CD14-positive monocyte (primary cell): ENCODE data around the gene STARD8. TPM values are rescaled to one million over a fixed set of nuclear protein-coding genes. Genes with fewer than 3 reads are reported as not detected.

ENCODE experiments used
- DNase-seq, 3 donors: peaks; one replicate each; pipeline ENCODE4 v3.0.0-alpha.2; 2011 to 2022
- H2AFZ ChIP-seq: 2 replicates; pipeline ENCODE4 v1.6.0; 2012; ENCODE audit warnings: mild to moderate bottlenecking, low read depth, low read length, inconsistent platforms; ENCODE audit not compliant: insufficient read depth, poor library complexity, severe bottlenecking
- H3K27ac ChIP-seq, 2 donors: 1 replicate in 1 of 2; 2 replicates in 1 of 2; pipeline ENCODE4 v1.5.1; 2012 to 2013; ENCODE audit warnings: low read length in 2 of 2, control low read depth in 1 of 2, inconsistent platforms in 1 of 2, low read depth in 1 of 2, mild to moderate bottlenecking in 1 of 2
- H3K27me3 ChIP-seq, 2 donors: one replicate each; pipeline versions ENCODE4 v1.6.0 to v1.6.1; 2011 to 2013; ENCODE audit warnings: low read length in 2 of 2; ENCODE audit not compliant: control insufficient read depth in 2 of 2, insufficient read depth in 2 of 2
- H3K36me3 ChIP-seq, 2 donors: replicated peaks in 1 of 2; 1 replicate in 1 of 2; 2 replicates in 1 of 2; pipeline versions ENCODE4 v1.5.1 to v1.6.1; 2012 to 2013; ENCODE audit warnings: low read length in 2 of 2, control low read depth in 1 of 2, inconsistent platforms in 1 of 2, mild to moderate bottlenecking in 1 of 2; ENCODE audit not compliant: insufficient read depth in 2 of 2, control insufficient read depth in 1 of 2
- H3K4me1 ChIP-seq, 2 donors: 1 replicate in 1 of 2; 2 replicates in 1 of 2; pipeline versions ENCODE4 v1.5.1 to v1.6.1; 2012 to 2013; ENCODE audit warnings: low read length in 2 of 2, control low read depth in 1 of 2, inconsistent platforms in 1 of 2, mild to moderate bottlenecking in 1 of 2, moderate library complexity in 1 of 2; ENCODE audit not compliant: insufficient read depth in 2 of 2, control insufficient read depth in 1 of 2
- H3K4me2 ChIP-seq: replicated peaks from 2 replicates; pipeline ENCODE3; 2012; ENCODE audit warnings: low read length, moderate library complexity, mild to moderate bottlenecking; ENCODE audit not compliant: poor library complexity, severe bottlenecking; ENCODE audit errors: extremely low read depth
- H3K4me3 ChIP-seq, 3 experiments: fragments of 200-600 bp in 1 of 3; sonication (generic) in 1 of 3; replicated peaks in 1 of 3; 1 replicate in 2 of 3; 2 replicates in 1 of 3; pipeline ENCODE4 v1.5.1; 2011 to 2013; ENCODE audit warnings: low read length in 3 of 3, mild to moderate bottlenecking in 3 of 3, control low read depth in 2 of 3, low read depth in 2 of 3, inconsistent platforms in 1 of 3, moderate library complexity in 1 of 3
- H3K79me2 ChIP-seq: 2 replicates; pipeline ENCODE4 v1.6.0; 2012; ENCODE audit warnings: mild to moderate bottlenecking, control low read depth, inconsistent platforms, low read length, moderate library complexity; ENCODE audit not compliant: insufficient read depth
- H3K9ac ChIP-seq: 2 replicates; pipeline ENCODE4 v1.6.0; 2017; ENCODE audit warnings: low read length, mild to moderate bottlenecking; ENCODE audit not compliant: insufficient read depth, poor library complexity, severe bottlenecking
- H3K9me3 ChIP-seq, 2 donors: replicated peaks in 1 of 2; 1 replicate in 1 of 2; 2 replicates in 1 of 2; pipeline versions ENCODE4 v1.5.1 to v1.6.1; 2012 to 2013; ENCODE audit warnings: low read length in 2 of 2, control low read depth in 1 of 2; ENCODE audit not compliant: control insufficient read depth in 1 of 2, insufficient read depth in 1 of 2
- H4K20me1 ChIP-seq: 2 replicates; pipeline ENCODE4 v1.6.0; 2012; ENCODE audit warnings: mild to moderate bottlenecking, low read length, control low read depth, moderate library complexity; ENCODE audit not compliant: insufficient read depth
- H3K27ac Mint-ChIP-seq, 7 donors: one replicate each; pipeline ENCODE4 v1.8.0; 2020; ENCODE audit warnings: mild to moderate bottlenecking in 7 of 7, mixed read lengths in 7 of 7, moderate library complexity in 6 of 7, inconsistent platforms in 2 of 7
- H3K27me3 Mint-ChIP-seq, 3 donors: one replicate each; pipeline ENCODE4 v1.8.0; 2021 to 2022; ENCODE audit warnings: low read depth in 3 of 3, mild to moderate bottlenecking in 3 of 3, mixed read lengths in 3 of 3, moderate library complexity in 3 of 3, inconsistent platforms in 1 of 3
- H3K36me3 Mint-ChIP-seq, 2 donors: one replicate each; pipeline ENCODE4 v1.8.0; 2020; ENCODE audit warnings: mixed read lengths in 2 of 2, inconsistent platforms in 1 of 2, mild to moderate bottlenecking in 1 of 2
- H3K4me1 Mint-ChIP-seq: one replicate; pipeline ENCODE4 v1.8.0; 2020; ENCODE audit warnings: mild to moderate bottlenecking, mixed read lengths
- H3K4me3 Mint-ChIP-seq, 2 donors: one replicate each; pipeline ENCODE4 v1.8.0; 2020; ENCODE audit warnings: mild to moderate bottlenecking in 2 of 2, mixed read lengths in 2 of 2, moderate library complexity in 1 of 2
- H3K9me3 Mint-ChIP-seq, 7 donors: one replicate each; pipeline ENCODE4 v1.8.0; 2020 to 2022; ENCODE audit warnings: mixed read lengths in 7 of 7, mild to moderate bottlenecking in 6 of 7, moderate library complexity in 6 of 7, inconsistent platforms in 2 of 7
- WGBS: methylation state at CpG from one replicate; pipeline ENCODE4 v1.1.5; 2013; ENCODE audit warnings: missing lambda C conversion rate; ENCODE audit not compliant: insufficient coverage; 5-methylcytosine and 5-hydroxymethylcytosine counted together
- intact Hi-C, 2 donors: fragments of 100-400 bp; cut with micrococcal nuclease; formaldehyde crosslinking; loops; one replicate each; pipeline versions ENCODE4 v1.15.0 to v1.15.1; 2023
- polyA plus RNA-seq, 3 donors: library from polyadenylated mRNA; depleted of rRNA in 1 of 3; unstranded in 2 of 3; stranded (reverse) in 1 of 3; fragments of 300-500 nt in 2 of 3; fragments of >200 nt in 1 of 3; fragmentation: Illumina TruSeq in 2 of 3; gene quantifications; 1 replicate in 2 of 3; 2 replicates in 1 of 3; pipeline ENCODE4 v1.2.3, GENCODE V29; 2012 to 2021
- TF ChIP-seq, protein P1 (sequence below): fragments of 200-600 bp; IDR thresholded peaks from one replicate; pipeline ENCODE4 v1.8.0; 2022; ENCODE audit warnings: antibody characterized with exemption, mild to moderate bottlenecking

STARD8 gene
- polyA plus RNA-seq, 3 donors, result 1.2 to 4.1 (median 1.7) TPM

DNA sequence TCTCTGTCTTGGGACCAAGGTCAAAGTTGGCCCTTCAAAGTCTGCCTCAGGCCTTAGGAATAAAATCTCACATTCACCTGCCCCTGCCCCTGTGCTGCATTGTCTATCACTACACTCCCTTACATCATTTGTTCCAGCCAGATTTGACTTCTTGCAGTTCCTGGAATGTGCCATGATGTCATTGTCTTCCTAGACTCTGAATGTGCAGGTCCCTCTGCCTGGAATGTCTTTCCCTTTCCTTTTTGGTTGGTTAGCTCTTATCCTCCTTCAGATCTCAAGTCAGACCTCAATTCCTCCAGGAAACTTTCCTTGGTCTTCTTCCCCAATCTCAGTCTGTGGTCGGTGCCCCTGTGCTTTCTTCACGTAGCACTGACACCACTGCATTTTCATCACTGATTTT lies 113.6 kb downstream of the STARD8 start:
- Histone ChIP-seq H3K4me3 (no peak overlapping the region), H4K20me1 (no peaks in the 10 kb centered on the region), H3K9me3 (no peaks in the 10 kb centered on the region), H3K4me2 (no peak overlapping the region), H2AFZ (no peak overlapping the region), H3K79me2 (no peaks in the 10 kb centered on the region), H3K9ac (no peak overlapping the region), H3K27ac (no peak overlapping the region), H3K27me3 (peaks cover 0 to 2% of the 10 kb centered on the region in 2 donors), H3K36me3 (no peaks in the 10 kb centered on the region), H3K4me1 (no peaks in the 10 kb centered on the region)
- Mint-ChIP-seq H3K27ac (no peak overlapping the region), H3K27me3 (peaks cover 2 to 12% (median 3%) of the 10 kb centered on the region in 3 donors), H3K4me3 (no peak overlapping the region), H3K4me1 (no peaks in the 10 kb centered on the region), H3K36me3 (no peaks in the 10 kb centered on the region), H3K9me3 (peaks cover 0 to 2% (median 0%) of the 10 kb centered on the region in 7 donors)
- no CpG with 5 or more reads among the region's 2 CpGs for WGBS
- DNase-seq, result no peak
- intact Hi-C loops, result no loop called here
- TF ChIP-seq, protein P1, sequence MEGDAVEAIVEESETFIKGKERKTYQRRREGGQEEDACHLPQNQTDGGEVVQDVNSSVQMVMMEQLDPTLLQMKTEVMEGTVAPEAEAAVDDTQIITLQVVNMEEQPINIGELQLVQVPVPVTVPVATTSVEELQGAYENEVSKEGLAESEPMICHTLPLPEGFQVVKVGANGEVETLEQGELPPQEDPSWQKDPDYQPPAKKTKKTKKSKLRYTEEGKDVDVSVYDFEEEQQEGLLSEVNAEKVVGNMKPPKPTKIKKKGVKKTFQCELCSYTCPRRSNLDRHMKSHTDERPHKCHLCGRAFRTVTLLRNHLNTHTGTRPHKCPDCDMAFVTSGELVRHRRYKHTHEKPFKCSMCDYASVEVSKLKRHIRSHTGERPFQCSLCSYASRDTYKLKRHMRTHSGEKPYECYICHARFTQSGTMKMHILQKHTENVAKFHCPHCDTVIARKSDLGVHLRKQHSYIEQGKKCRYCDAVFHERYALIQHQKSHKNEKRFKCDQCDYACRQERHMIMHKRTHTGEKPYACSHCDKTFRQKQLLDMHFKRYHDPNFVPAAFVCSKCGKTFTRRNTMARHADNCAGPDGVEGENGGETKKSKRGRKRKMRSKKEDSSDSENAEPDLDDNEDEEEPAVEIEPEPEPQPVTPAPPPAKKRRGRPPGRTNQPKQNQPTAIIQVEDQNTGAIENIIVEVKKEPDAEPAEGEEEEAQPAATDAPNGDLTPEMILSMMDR, result no peak

DNA sequence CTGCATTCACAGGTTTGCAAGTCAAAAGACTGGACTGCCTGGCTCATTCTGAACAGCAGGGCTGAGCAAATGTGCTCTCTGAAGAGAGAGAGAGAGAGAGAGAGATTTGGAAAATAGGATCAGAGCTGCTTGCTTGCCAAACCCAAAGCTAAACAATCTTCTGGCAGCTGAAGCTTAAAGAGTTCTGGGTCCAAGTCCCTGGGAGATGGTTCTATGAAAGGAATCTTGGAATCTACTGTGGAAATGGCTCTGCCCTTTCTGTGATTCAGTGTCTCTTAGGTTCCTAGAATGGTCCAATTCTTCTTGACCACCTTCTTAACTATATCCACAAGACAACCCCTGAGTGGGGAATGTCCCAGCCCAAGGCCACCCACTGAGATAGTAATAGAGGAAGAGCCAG lies 115.3 kb downstream of the STARD8 start:
- Mint-ChIP-seq H3K9me3 (peaks cover 0 to 2% (median 0%) of the 10 kb centered on the region in 7 donors), H3K36me3 (no peaks in the 10 kb centered on the region)
- peaks cover 0 to 2% of the 10 kb centered on the region in 2 donors for H3K27me3 ChIP-seq

More for the DNA sequence above, 115.3 kb downstream of the STARD8 start:
- TF ChIP-seq, protein P1, result no peak
- Mint-ChIP-seq H3K4me3 (no peak overlapping the region), H3K27me3 (peaks cover 2 to 8% (median 3%) of the 10 kb centered on the region in 3 donors), H3K4me1 (no peaks in the 10 kb centered on the region), H3K27ac (no peak overlapping the region)
- Histone ChIP-seq H3K36me3 (no peaks in the 10 kb centered on the region), H3K4me3 (no peak overlapping the region), H4K20me1 (no peaks in the 10 kb centered on the region), H3K4me2 (no peak overlapping the region), H3K27ac (no peak overlapping the region), H3K9me3 (no peaks in the 10 kb centered on the region), H3K4me1 (no peaks in the 10 kb centered on the region), H2AFZ (no peak overlapping the region), H3K79me2 (no peaks in the 10 kb centered on the region), H3K9ac (no peak overlapping the region)
- intact Hi-C loops, result no loop called here
- DNase-seq, result no peak
